Muscle layer of duodenum (tissue), 2 donors: ENCODE measurements around the gene TMEM176B.

Experiments
- H3K27ac ChIP-seq: one replicate; pipeline ENCODE4 v1.7.0; 2013; ENCODE audit warnings: mild to moderate bottlenecking, low read length
- H3K27me3 ChIP-seq: one replicate; pipeline ENCODE4 v1.7.0; 2013; ENCODE audit warnings: low read depth, mild to moderate bottlenecking, control low read depth, low read length
- H3K36me3 ChIP-seq, 2 donors: one replicate each; pipeline ENCODE4 v1.7.0; 2013; ENCODE audit warnings: low read length in 2 of 2, control low read depth in 1 of 2, mild to moderate bottlenecking in 1 of 2; ENCODE audit not compliant: insufficient read depth in 2 of 2, control insufficient read depth in 1 of 2
- H3K4me1 ChIP-seq, 2 donors: one replicate each; pipeline ENCODE4 v1.7.0; 2013; ENCODE audit warnings: low read length in 2 of 2, mild to moderate bottlenecking in 2 of 2, control low read depth in 1 of 2, moderate library complexity in 1 of 2; ENCODE audit not compliant: insufficient read depth in 2 of 2, control insufficient read depth in 1 of 2
- H3K4me3 ChIP-seq, 2 donors: one replicate each; pipeline ENCODE4 v1.7.0; 2013; ENCODE audit warnings: low read length in 2 of 2, low read depth in 1 of 2, mild to moderate bottlenecking in 1 of 2
- H3K9me3 ChIP-seq, 2 donors: one replicate each; pipeline ENCODE4 v1.7.0; 2013; ENCODE audit warnings: low read length in 2 of 2, control low read depth in 1 of 2, mild to moderate bottlenecking in 1 of 2; ENCODE audit not compliant: control insufficient read depth in 1 of 2
- donor health status: healthy.

The TMEM176B gene

GRCh38 chr7:150835702-150836280 lies 35.6 kb upstream of the TMEM176B start:
- Histone ChIP-seq H3K4me1 (no peaks in the 10 kb centered on the region), H3K27me3 (no peaks in the 10 kb centered on the region)

GRCh38 chr7:150835019-150835418 lies 34.9 kb upstream of the TMEM176B start:
- H3K27me3 ChIP-seq = no peaks in the 10 kb centered on the region
- no peaks in the 10 kb centered on the region for H3K4me1 ChIP-seq
- no peaks in the 10 kb centered on the region for H3K36me3 ChIP-seq
- no peak overlapping the region for H3K4me3 ChIP-seq
- H3K9me3 ChIP-seq = no peaks in the 10 kb centered on the region
- no peak overlapping the region for H3K27ac ChIP-seq

More at GRCh38 chr7:150835702-150836280, 35.6 kb upstream of the TMEM176B start:
- Histone ChIP-seq H3K36me3 (no peaks in the 10 kb centered on the region), H3K4me3 (no peak overlapping the region), H3K9me3 (no peaks in the 10 kb centered on the region), H3K27ac (no peak overlapping the region)

- no peaks in the 10 kb centered on the region for H3K4me1 ChIP-seq
Observed at GRCh38 chr7:150831851-150832250, 31.7 kb upstream of the TMEM176B start.

GRCh38 chr7:150830937-150831336 lies 30.8 kb upstream of the TMEM176B start:
- Histone ChIP-seq H3K27me3 (no peaks in the 10 kb centered on the region), H3K9me3 (no peaks in the 10 kb centered on the region), H3K4me3 (no peak overlapping the region), H3K36me3 (no peaks in the 10 kb centered on the region), H3K27ac (no peak overlapping the region), H3K4me1 (no peaks in the 10 kb centered on the region)

More at GRCh38 chr7:150831851-150832250, 31.7 kb upstream of the TMEM176B start:
- Histone ChIP-seq H3K27ac (no peak overlapping the region), H3K36me3 (no peaks in the 10 kb centered on the region), H3K4me3 (no peak overlapping the region), H3K9me3 (no peaks in the 10 kb centered on the region), H3K27me3 (no peaks in the 10 kb centered on the region)

DNA sequence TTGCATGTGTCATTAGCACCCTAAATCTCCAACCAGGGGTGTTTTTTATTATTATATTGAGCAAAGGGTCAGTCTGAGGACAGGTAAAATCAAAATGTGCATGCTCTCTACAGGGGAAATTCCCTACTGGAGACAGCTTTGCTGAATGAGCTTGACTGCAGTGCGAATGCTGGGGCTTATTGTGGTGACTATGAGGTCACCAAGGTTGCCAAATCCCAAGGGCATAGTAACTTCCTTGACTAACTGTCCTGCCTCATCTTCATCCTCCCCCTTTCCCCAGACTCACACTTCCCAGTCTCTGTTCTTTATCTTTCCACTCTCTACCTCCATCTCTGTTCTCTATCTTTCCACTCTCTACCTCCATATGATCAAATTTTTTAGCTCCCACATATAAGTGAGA lies 29.3 kb upstream of the TMEM176B start:
- Histone ChIP-seq H3K4me1 (no peaks in the 10 kb centered on the region), H3K4me3 (no peak overlapping the region), H3K36me3 (no peaks in the 10 kb centered on the region), H3K27me3 (no peaks in the 10 kb centered on the region), H3K9me3 (no peaks in the 10 kb centered on the region), H3K27ac (no peak overlapping the region)

DNA sequence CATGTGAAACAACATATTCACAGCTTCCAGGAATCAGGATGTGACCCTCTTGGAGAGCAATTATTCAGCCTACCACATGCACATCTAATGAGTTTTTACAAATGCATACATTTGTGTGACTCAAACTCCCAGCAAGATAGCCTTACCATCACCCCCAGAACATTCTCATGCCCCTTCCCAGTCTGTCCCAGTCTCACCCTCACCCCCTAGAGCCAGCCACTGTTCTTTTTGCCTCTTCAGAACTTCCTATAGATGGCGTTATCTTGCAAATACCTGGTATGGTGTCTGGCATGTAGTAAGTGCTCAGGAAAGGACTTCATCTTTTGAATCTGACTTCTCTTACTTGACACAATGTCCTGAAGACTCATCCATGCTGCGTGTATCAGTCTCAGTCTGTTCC lies 28.2 kb upstream of the TMEM176B start:
- H3K4me1 ChIP-seq = no peaks in the 10 kb centered on the region
- H3K27ac ChIP-seq = no peak overlapping the region
- H3K9me3 ChIP-seq = no peaks in the 10 kb centered on the region
- no peak overlapping the region for H3K4me3 ChIP-seq
- no peaks in the 10 kb centered on the region for H3K27me3 ChIP-seq
- no peaks in the 10 kb centered on the region for H3K36me3 ChIP-seq

DNA sequence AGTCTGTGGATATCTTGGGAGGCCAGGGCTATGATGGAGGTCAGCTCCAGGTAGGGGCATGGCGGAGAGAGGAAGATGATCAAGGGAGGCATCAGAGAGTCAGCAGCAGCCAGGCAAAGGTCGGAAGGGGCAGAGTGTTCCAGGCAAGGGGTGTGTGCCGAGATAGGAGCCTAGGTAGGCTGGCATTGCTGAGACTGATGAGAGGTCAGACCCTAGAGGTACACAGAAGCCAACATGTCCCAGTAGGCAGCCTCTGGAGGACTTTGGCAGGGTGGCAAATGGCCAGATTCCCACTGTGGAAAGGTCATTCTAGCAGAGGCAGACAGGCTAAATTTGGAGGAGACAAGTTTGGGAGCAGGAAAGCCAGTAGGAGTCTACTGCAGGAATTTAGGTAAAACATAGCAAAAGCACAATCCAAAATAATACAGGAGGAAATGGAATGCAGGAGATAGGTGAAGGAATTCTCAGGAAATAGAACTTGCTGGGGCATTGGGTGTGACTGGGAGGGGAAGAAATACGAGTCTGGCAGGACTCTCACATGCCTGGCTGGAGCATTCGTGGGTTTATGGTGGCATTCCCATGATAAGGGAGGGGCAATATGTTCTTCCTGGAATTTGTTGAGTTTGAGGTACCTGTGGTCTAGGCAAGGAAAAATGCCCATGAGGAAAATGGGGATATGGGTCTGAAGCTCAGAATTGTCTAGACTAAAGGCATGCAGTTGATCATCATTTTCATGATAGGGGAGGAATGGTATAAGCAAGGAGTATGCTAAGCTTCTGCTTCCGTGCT lies 26.1 kb upstream of the TMEM176B start:
- Histone ChIP-seq H3K4me1 (no peaks in the 10 kb centered on the region), H3K9me3 (no peaks in the 10 kb centered on the region), H3K27me3 (no peaks in the 10 kb centered on the region), H3K4me3 (no peak overlapping the region), H3K36me3 (no peaks in the 10 kb centered on the region), H3K27ac (peak overlapping the region; percentile 25)

DNA sequence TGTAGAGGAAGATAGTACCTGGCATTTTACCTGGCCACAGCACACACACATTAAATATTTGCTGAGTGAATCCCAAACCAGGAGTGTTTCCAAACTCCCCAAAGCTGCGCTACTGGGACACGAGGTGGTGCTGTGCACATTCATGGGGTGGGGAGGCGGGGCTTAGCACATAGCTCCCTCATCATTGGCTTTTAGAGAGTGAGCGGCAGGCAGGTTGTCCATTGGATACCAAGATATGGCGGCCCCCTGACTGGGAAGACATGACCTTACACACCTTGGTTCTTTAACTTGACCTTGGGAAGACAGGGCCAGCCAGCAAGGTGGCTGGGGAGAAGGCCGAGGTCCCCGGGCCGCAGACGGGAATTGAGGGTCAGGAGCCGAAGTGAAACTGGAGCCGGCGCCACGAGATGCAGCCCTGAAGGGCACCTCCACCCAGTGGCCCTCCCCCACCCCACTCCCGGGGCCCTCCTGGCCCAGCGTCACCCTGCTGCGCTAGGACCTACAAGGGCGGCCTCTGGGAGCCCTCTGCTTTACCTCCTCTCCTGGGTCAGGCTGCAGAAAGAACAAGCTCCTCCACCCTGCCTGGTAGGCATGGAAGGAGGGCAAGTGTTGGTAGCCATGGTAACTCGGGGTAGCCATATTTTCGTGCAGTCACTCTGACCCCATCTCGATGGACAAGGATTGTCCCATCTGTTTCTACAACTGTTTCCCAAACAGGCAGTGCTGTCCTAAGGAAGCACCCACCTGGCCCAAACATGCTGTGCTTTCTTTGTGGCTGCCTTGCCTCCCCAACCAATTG lies 24.4 kb upstream of the TMEM176B start:
- Histone ChIP-seq H3K9me3 (no peaks in the 10 kb centered on the region), H3K27ac (no peak overlapping the region), H3K27me3 (no peaks in the 10 kb centered on the region), H3K4me1 (no peaks in the 10 kb centered on the region), H3K36me3 (no peaks in the 10 kb centered on the region), H3K4me3 (no peak overlapping the region)

DNA sequence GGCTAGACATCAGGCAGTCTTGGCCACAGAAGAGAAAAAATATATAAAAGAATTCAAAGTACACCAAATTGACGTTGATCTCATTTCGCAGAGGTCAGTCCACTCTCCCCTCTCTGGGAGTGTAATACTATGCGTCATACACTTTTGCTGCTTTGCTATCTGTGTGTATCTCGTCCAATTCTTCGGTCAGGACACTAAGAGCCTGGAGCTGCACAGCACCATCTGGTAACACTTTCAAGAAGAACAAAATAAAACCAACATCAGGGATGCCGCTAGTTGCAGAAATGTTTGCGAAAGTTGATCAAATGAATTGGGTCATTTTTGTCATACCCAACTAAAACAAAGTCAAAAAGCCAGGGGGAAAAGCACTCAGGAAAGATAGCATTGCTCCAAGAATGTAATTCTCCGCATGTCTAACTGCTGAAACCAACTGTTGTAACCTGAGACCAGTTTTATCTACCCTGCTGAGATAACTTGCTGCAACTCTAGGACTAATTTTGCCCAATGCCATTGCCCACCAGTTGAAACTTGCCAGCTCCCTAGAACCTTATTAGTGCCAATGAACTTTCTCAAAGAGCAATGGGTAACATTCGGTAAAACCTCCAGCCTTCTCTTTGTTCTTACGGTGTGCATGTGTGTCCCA lies 23.4 kb upstream of the TMEM176B start:
- Histone ChIP-seq H3K36me3 (no peaks in the 10 kb centered on the region), H3K9me3 (no peaks in the 10 kb centered on the region), H3K4me1 (no peaks in the 10 kb centered on the region), H3K4me3 (no peak overlapping the region), H3K27ac (no peak overlapping the region), H3K27me3 (no peaks in the 10 kb centered on the region)

DNA sequence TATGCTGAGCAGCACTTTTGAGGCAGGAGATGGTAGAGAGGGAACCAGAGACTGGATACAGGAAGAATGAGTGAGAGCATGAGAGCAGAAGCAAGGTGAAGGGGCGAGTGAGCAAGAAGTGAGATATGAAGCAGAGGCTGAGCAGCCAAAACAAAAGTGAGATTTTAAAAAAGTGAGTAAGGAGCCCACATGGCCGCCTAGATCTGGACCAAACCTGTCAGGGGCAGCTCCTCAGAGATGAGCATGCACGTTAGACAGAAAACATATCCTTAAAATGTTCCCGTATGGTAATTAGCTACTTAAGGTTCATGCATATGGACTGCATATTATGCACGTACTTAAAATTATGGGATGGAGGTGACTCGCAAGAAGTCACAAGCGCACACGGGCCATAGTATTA lies 22.9 kb upstream of the TMEM176B start:
- Histone ChIP-seq H3K36me3 (no peaks in the 10 kb centered on the region), H3K4me1 (no peaks in the 10 kb centered on the region), H3K9me3 (no peaks in the 10 kb centered on the region), H3K27ac (no peak overlapping the region), H3K27me3 (no peaks in the 10 kb centered on the region), H3K4me3 (no peak overlapping the region)

DNA sequence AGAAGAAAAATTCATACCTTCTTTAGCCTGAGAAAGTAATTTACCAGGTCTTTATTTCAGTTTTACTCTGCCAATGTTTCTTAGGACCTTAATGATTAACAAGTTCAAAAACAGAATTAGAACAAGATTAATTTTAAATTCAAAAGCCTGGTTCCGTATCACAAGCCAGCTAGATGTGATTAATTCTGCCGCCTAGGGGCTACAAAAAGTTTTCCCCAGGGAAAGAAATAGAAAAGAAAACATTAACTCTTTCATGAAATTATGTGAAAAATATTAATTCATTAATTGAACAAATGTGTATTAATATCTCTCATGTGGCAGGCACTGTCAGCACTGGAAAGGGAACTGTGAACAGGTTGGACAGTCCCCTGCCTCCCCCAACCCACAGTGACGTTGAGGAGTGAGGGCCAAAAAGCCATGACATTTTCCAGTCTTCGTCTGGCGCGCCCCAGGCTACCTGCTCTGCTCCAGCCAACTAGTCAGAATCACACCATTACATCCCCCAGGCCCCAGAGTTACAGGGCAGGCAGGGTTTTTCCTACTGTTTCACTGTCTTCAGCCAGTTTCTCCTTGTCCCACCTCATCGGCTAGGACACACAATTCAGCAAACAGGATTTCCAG lies 20.5 kb upstream of the TMEM176B start:
- H3K27ac ChIP-seq = peak overlapping the region; percentile 52

More for the DNA sequence above, 20.5 kb upstream of the TMEM176B start:
- Histone ChIP-seq H3K4me1 (no peaks in the 10 kb centered on the region), H3K4me3 (no peak overlapping the region), H3K36me3 (no peaks in the 10 kb centered on the region), H3K27me3 (no peaks in the 10 kb centered on the region), H3K9me3 (peaks cover 6 to 7% of the 10 kb centered on the region in 2 donors)
